Caco-2 (cell line): ENCODE results near the gene KRT16. TPM values are rescaled to one million over a fixed set of nuclear protein-coding genes. Genes with fewer than 3 reads are reported as not detected.

Experiments used
- BruUV-seq: library from RNA; stranded (reverse); fragments of 400-500 nt; replicated peaks from 2 replicates; lab custom pipeline; 2021; lab: Mats Ljungman, UMichigan
- CTCF ChIA-PET: fragments of 300-600 bp; sonication (Branson Sonifier 250); formaldehyde crosslinking; loops from one replicate; lab custom pipeline; 2022; ENCODE audit warnings: antibody characterized with exemption; lab: Charles Lee
- POLR2A ChIA-PET: fragments of 300-600 bp; sonication (Branson Sonifier 250); formaldehyde crosslinking; loops from one replicate; lab custom pipeline; 2022; ENCODE audit warnings: antibody characterized with exemption; lab: Charles Lee
- DNase-seq, 2 experiments: peaks; one replicate each; pipeline versions ENCODE4 v3.0.0 to v3.0.0-alpha.2; 2020 to 2022
- H3K27me3 ChIP-seq: replicated peaks from 2 replicates; pipeline ENCODE4 v1.6.0; 2011; ENCODE audit warnings: low read length; ENCODE audit not compliant: control insufficient read depth, insufficient read depth
- H3K36me3 ChIP-seq: 2 replicates; pipeline ENCODE4 v1.5.1; 2011; ENCODE audit warnings: low read length; ENCODE audit not compliant: control insufficient read depth, insufficient read depth
- H3K4me1 ChIP-seq: fragments of 250-450 bp; sonication (Bioruptor Pico); 2 replicates; pipeline ENCODE4 v1.5.1; 2020; ENCODE audit warnings: mild to moderate bottlenecking
- H3K4me3 ChIP-seq: 2 replicates; pipeline ENCODE4 v1.5.1; 2011; ENCODE audit warnings: low read depth, mild to moderate bottlenecking, control low read depth, low read length
- H3K9me3 ChIP-seq: fragments of 250-450 bp; sonication (Bioruptor Pico); 2 replicates; pipeline ENCODE4 v1.5.1; 2020; ENCODE audit warnings: mild to moderate bottlenecking, moderate library complexity
- H3K27ac Mint-ChIP-seq: one replicate; pipeline ENCODE4 v1.8.0; 2022; ENCODE audit warnings: mixed read lengths; ENCODE audit not compliant: unreplicated experiment
- H3K27me3 Mint-ChIP-seq: one replicate; pipeline ENCODE4 v1.8.0; 2022; ENCODE audit warnings: mixed read lengths; ENCODE audit not compliant: insufficient read depth, unreplicated experiment
- H3K36me3 Mint-ChIP-seq: one replicate; pipeline ENCODE4 v1.8.0; 2022; ENCODE audit warnings: mild to moderate bottlenecking, mixed read lengths; ENCODE audit not compliant: insufficient read depth, unreplicated experiment
- H3K4me1 Mint-ChIP-seq: one replicate; pipeline ENCODE4 v1.8.0; 2022; ENCODE audit warnings: low read depth, mixed read lengths; ENCODE audit not compliant: unreplicated experiment
- H3K4me3 Mint-ChIP-seq: one replicate; pipeline ENCODE4 v1.8.0; 2022; ENCODE audit warnings: mild to moderate bottlenecking, moderate library complexity, mixed read lengths; ENCODE audit not compliant: unreplicated experiment
- H3K9me3 Mint-ChIP-seq: one replicate; pipeline ENCODE4 v1.8.0; 2022; ENCODE audit warnings: mixed read lengths; ENCODE audit not compliant: unreplicated experiment
- intact Hi-C: fragments of 100-400 bp; cut with micrococcal nuclease; formaldehyde crosslinking; loops from one replicate; pipeline ENCODE4 v1.10.0; 2022; ENCODE audit not compliant: unreplicated experiment
- total RNA-seq: library from RNA; stranded (reverse); gene quantifications from 2 replicates; pipeline ENCODE4 v1.2.3, GENCODE V29; 2022
- TF ChIP-seq, protein P1 (sequence below), 2 experiments: fragments of 200-600 bp in 1 of 2; IDR thresholded peaks; 1 replicate in 1 of 2; 2 replicates in 1 of 2; pipeline versions ENCODE4 v1.5.1 to v1.8.0; 2011 to 2022; ENCODE audit warnings: antibody characterized with exemption in 1 of 2, control low read depth in 1 of 2, inconsistent platforms in 1 of 2, low read depth in 1 of 2, low read length in 1 of 2, mild to moderate bottlenecking in 1 of 2, moderate library complexity in 1 of 2; ENCODE audit not compliant: insufficient read depth in 1 of 2, severe bottlenecking in 1 of 2, unreplicated experiment in 1 of 2

KRT16 gene
- total RNA-seq, 1 experiment from 2014 or later = not detected

DNA sequence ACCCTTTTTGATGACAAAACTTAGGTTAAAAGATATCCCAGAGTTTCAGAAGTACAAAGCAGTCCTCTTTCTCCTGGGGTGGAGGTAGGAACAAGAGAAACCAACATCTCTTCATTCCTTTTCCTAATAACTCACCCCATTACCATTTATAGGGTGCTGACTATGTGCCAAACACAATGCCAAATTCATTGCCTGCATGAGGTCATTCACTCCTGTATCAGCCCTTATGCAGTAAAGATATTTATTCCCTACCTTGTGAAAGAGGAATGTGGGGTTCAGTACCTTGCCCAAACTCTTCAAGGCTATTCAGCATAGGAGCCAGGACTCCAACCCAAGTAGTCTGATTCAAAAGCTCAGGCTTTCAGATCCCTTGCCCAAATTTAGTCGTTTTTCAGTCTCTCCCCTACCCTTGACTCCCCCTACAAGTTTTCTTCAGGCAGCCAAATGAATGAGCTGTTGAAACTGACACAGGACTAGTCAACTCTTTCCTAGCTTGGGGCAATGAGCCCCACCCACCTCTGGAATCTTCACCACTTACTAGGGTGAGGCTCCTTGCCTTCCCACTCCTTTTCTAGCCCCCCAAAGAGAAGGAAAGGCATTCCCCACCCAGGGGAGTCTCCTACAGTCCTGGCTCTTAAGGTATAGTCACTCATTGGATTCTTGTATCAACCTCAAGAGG lies 31.7 kb downstream of the KRT16 start:
- Histone ChIP-seq H3K27me3 (peaks cover 2% of the 10 kb centered on the region; the same call in 1 of the 2 replicates), H3K36me3 (no peaks in the 10 kb centered on the region), H3K4me3 (no peak overlapping the region), H3K9me3 (no peaks in the 10 kb centered on the region), H3K4me1 (peaks cover 4% of the 10 kb centered on the region; the same call in 1 of the 2 replicates)
- H3K4me3 Mint-ChIP-seq = no peak overlapping the region
- intact Hi-C loops = no loop called here
- no peaks in the 10 kb centered on the region for H3K36me3 Mint-ChIP-seq
- TF ChIP-seq, protein P1, sequence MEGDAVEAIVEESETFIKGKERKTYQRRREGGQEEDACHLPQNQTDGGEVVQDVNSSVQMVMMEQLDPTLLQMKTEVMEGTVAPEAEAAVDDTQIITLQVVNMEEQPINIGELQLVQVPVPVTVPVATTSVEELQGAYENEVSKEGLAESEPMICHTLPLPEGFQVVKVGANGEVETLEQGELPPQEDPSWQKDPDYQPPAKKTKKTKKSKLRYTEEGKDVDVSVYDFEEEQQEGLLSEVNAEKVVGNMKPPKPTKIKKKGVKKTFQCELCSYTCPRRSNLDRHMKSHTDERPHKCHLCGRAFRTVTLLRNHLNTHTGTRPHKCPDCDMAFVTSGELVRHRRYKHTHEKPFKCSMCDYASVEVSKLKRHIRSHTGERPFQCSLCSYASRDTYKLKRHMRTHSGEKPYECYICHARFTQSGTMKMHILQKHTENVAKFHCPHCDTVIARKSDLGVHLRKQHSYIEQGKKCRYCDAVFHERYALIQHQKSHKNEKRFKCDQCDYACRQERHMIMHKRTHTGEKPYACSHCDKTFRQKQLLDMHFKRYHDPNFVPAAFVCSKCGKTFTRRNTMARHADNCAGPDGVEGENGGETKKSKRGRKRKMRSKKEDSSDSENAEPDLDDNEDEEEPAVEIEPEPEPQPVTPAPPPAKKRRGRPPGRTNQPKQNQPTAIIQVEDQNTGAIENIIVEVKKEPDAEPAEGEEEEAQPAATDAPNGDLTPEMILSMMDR (IDR thresholded peaks at IDR 0.05; ENCODE audit: insufficient read depth in 1 of 2, low read depth in 1 of 2, low read length in 1 of 2, severe bottlenecking in 1 of 2, unreplicated experiment in 1 of 2) = no peak
- CTCF ChIA-PET = interaction anchor here (0.5 to 2.2 kb wide), 2 partner anchors 32 to 1470 kb away, joined by 4 to 7 read pairs; no protein-coding TSS in a partner anchor
- DNase-seq = no peak
- BruUV-seq = no TSS peak
- no peaks in the 10 kb centered on the region for H3K9me3 Mint-ChIP-seq
- no peak overlapping the region for H3K27ac Mint-ChIP-seq
- H3K4me1 Mint-ChIP-seq = no peaks in the 10 kb centered on the region
- POLR2A ChIA-PET = no interaction called here
- H3K27me3 Mint-ChIP-seq = no peaks in the 10 kb centered on the region

DNA sequence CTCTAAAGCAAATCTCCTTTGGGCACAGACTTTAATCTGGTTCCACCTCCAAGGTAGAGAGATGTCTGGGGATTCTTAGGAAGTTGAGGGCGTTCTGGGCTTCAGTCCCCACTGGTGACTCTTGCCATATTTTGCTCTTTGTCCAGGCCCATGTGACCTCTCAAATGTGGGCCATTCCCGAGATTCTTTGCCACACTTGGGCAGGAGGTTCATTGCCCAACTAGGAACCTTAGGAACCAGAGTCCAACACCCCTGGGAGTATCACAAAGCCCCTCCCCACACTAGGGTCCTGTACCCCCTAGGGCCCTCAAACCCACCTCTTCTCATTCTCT lies 32.4 kb downstream of the KRT16 start:
- TF ChIP-seq, protein P1 (IDR thresholded peaks at IDR 0.05; ENCODE audit: insufficient read depth in 1 of 2, low read depth in 1 of 2, low read length in 1 of 2, severe bottlenecking in 1 of 2, unreplicated experiment in 1 of 2) = no peak
- H3K9me3 Mint-ChIP-seq = no peaks in the 10 kb centered on the region
- Histone ChIP-seq H3K27me3 (peaks cover 2% of the 10 kb centered on the region; the same call in 1 of the 2 replicates), H3K9me3 (no peaks in the 10 kb centered on the region), H3K4me1 (peaks cover 4% of the 10 kb centered on the region; the same call in 1 of the 2 replicates), H3K36me3 (no peaks in the 10 kb centered on the region), H3K4me3 (no peak overlapping the region)
- intact Hi-C loops = no loop called here
- BruUV-seq = no TSS peak
- H3K27ac Mint-ChIP-seq = no peak overlapping the region
- ChIA-PET POLR2A (no interaction called here), CTCF (interaction anchor here (0.6 to 1.4 kb wide), 4 partner anchors 31 to 224 kb away, joined by 4 to 6 read pairs (median 6); no protein-coding TSS in a partner anchor)
- no peaks in the 10 kb centered on the region for H3K27me3 Mint-ChIP-seq
- H3K36me3 Mint-ChIP-seq = no peaks in the 10 kb centered on the region
- no peak for DNase-seq
- no peaks in the 10 kb centered on the region for H3K4me1 Mint-ChIP-seq
- H3K4me3 Mint-ChIP-seq = no peak overlapping the region

DNA sequence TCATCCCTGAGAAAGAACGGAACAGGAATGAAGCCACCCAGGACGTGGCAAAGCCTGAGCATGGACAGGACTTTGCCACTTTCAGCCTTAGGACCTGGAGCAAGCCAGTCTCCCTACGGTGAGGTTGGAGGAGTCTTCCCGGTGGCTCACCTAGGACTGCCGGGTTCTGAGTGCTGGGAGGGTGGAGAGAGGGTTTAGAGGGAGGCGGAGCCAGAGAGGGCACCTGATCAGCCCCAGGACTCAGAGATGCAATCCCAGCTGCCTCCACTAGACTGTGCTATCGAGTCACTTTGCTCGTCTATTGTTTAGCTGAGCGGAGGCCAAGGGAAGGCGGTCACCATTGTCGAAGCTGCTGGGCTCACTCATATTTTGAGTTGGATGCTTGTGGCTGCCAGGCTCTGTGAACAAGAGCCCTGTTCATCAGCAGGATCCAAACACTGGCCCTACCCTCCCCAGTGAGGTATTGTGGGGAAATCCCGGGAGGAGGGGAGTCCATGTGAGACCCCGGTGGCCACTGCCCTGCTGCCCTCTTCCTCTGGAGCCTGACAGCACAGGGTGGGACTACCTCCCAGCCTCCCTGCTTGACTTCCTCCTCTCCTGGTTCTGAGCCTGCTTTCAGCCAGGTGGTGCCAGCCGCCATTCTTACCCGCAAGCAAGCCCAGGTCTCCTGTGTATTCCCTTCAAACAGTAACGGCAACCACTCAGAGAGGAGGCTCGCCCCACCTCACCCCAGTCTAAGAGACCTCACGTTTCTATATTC lies 32.9 kb downstream of the KRT16 start:
- H3K4me3 ChIP-seq = no peak overlapping the region
- POLR2A ChIA-PET = no interaction called here
- CTCF ChIA-PET = interaction anchor here (0.6 to 1.4 kb wide), 5 partner anchors 31 to 224 kb away, joined by 4 to 6 read pairs (median 5); no protein-coding TSS in a partner anchor
- H3K27me3 ChIP-seq = peaks cover 2% of the 10 kb centered on the region; the same call in 1 of the 2 replicates
- TF ChIP-seq, protein P1 (IDR thresholded peaks at IDR 0.05; ENCODE audit: insufficient read depth in 1 of 2, low read depth in 1 of 2, low read length in 1 of 2, severe bottlenecking in 1 of 2, unreplicated experiment in 1 of 2) = peak; percentile 54 to 77
- H3K36me3 ChIP-seq = no peaks in the 10 kb centered on the region
- peak; percentile 79 to 82 for DNase-seq
- Mint-ChIP-seq H3K27ac (no peak overlapping the region), H3K4me3 (no peak overlapping the region), H3K4me1 (no peaks in the 10 kb centered on the region), H3K27me3 (no peaks in the 10 kb centered on the region), H3K9me3 (no peaks in the 10 kb centered on the region), H3K36me3 (no peaks in the 10 kb centered on the region)
- H3K4me1 ChIP-seq = peaks cover 4% of the 10 kb centered on the region; the same call in 1 of the 2 replicates
- BruUV-seq = no TSS peak
- intact Hi-C loops = no loop called here
- H3K9me3 ChIP-seq = no peaks in the 10 kb centered on the region
